Urinary bladder (tissue), 4 donors: Measurements from ENCODE around the gene BMP8B. TPM values are rescaled to one million over a fixed set of nuclear protein-coding genes. Genes with fewer than 3 reads are reported as not detected.

ENCODE experiments used
- DNase-seq: peaks from one replicate; pipeline ENCODE4 v3.0.0-alpha.2; 2015; ENCODE audit errors: extremely low spot score
- H3K27ac ChIP-seq: one replicate; pipeline ENCODE4 v1.5.1; 2013; ENCODE audit warnings: low read depth, mild to moderate bottlenecking, moderate library complexity
- H3K36me3 ChIP-seq: one replicate; pipeline ENCODE4 v1.6.1; 2013; ENCODE audit warnings: mild to moderate bottlenecking, moderate library complexity; ENCODE audit not compliant: insufficient read depth
- H3K4me1 ChIP-seq: one replicate; pipeline ENCODE4 v1.6.1; 2013; ENCODE audit warnings: mild to moderate bottlenecking, moderate library complexity; ENCODE audit not compliant: insufficient read depth
- H3K4me3 ChIP-seq: one replicate; pipeline ENCODE4 v1.5.1; 2013; ENCODE audit warnings: low read depth, low read length
- WGBS: extraction: QIAGEN DNeasy Blood & Tissue Kit; methylation state at CpG from one replicate; pipeline ENCODE4 v1.1.7; 2013; 5-methylcytosine and 5-hydroxymethylcytosine counted together
- polyA plus RNA-seq: library from polyadenylated mRNA; stranded (reverse); fragments of 200-250 nt; gene quantifications from one replicate; pipeline ENCODE4 v1.2.3, GENCODE V29; 2013
- total RNA-seq: library from RNA; depleted of rRNA; stranded (reverse); fragments of >200 nt; gene quantifications from one replicate; pipeline ENCODE4 v1.2.3, GENCODE V29; 2014
- donor health status: healthy with polysubstance abuse.
- donor health status: healthy.

BMP8B gene
- total and polyA plus RNA-seq, 2 donors = 1.5 to 1.6 TPM

DNA sequence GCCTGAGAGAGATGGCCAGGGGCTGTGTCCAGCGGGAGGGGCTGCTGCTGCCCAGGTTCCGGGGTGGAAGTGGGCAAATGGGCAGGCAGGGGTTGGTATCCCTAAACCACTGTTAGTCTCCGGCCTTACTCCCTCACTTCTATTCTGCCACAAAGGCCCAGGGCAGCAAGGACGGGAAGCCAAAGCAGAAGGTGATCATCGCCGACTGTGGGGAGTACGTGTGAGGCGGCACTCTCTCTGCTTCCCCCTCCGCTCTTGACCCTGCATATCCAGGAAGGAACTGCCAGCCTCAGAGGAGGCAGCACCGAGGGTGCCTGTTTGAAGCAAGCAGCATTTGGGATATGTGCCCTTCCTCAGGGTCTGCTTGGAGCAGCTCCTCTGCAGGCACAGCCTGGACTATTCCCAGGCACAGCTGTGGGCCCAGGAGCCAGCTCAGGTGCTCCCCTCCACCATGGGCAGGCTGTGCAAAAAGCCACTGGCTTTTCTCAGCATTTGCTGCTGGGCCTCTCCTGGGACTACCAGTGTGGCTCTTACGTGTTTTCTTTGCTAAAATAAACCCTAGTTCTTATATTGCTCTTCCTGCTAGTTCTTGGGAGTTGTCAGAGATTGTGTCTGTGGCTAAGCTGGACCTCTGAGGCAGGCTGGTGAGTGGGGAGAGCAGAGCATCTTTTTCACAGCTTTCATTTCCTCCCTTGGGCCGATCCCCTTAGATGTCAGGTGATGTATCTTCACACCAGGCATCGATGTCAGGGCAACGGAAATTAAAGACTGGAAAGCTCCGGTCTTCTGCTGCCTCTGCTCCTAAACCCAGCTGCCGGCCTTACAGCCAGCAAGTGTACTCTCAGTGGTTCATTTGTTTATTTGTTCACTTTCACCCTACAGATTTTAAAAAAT, 35.3 kb downstream of the BMP8B start:
- no peaks in the 10 kb centered on the region for H3K4me1 ChIP-seq
- H3K36me3 ChIP-seq = peaks cover 25% of the 10 kb centered on the region
- WGBS = 87% methylated on average over 16 of the region's 16 CpGs
- no peak for DNase-seq
- H3K4me3 ChIP-seq = no peak overlapping the region
- H3K27ac ChIP-seq = no peak overlapping the region

GRCh38 chr1:39752703-39753102, 36.0 kb downstream of the BMP8B start:
- H3K27ac ChIP-seq = no peak overlapping the region
- no peaks in the 10 kb centered on the region for H3K4me1 ChIP-seq
- H3K36me3 ChIP-seq = peaks cover 25% of the 10 kb centered on the region
- 91% methylated on average over 6 of the region's 6 CpGs for WGBS
- no peak overlapping the region for H3K4me3 ChIP-seq
- DNase-seq = no peak

DNA sequence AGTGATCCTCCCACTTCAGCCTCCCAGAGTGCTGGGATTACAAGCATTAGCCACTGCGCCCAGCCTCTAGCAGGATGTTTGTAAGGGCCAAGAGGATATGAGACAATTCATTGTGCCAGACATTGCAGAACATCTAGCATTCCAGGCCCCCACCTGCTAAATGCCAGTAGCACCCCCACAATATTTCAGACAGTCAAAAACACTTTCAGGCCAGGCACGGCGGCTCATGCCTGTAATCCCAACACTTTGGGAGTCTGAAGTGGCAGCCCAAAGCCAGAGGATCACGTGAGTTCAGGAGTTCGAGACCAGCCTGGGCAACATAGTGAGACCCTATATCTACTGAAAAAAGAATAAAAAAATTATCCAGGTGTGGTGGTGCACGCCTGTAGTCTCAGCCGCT, 37.1 kb downstream of the BMP8B start:
- 96% methylated on average over 7 of the region's 7 CpGs for WGBS
- no peak for DNase-seq
- Histone ChIP-seq H3K4me1 (no peaks in the 10 kb centered on the region), H3K27ac (no peak overlapping the region), H3K36me3 (peaks cover 25% of the 10 kb centered on the region), H3K4me3 (no peak overlapping the region)

GRCh38 chr1:39745016-39745670, 43.5 kb downstream of the BMP8B start:
- 95% methylated on average over 16 of the region's 16 CpGs for WGBS
- H3K4me3 ChIP-seq = no peak overlapping the region
- DNase-seq = no peak
- no peaks in the 10 kb centered on the region for H3K4me1 ChIP-seq
- no peak overlapping the region for H3K27ac ChIP-seq
- peaks cover 18% of the 10 kb centered on the region for H3K36me3 ChIP-seq

DNA sequence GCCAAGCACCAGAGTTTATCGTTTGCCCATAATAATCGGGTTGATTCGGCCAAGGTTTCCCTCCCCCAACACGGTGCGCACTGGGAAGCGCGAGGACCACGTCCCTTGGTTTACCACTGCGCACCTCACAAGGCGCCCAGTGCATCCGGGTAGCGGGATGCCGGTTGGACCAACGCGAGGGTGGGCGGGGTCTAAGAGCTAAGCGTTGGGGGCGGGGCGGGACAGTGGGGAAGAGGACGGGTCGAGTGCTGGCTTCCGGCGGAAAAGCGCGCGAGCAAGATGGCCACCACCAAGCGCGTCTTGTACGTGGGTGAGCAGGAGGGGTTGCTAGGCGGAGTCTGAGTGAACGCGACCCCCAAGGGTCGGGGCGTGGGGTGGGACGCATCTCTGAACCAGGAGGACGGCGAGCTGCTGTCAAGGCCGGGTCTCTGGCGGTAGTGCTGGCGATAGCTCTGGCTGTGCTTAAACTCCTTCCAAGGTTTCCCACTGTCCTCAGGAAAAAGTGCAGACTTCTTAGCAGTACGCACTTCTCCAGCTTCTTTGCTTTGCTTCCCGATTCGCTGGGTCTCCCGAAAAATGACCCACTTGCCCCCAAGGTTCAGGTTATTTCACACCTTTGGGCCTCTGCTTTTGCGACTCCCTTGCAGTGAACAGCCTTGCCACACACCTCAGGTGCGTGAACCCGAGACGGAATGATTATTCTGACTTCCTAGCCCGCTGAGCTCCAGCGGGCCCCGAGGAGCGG, 49.9 kb downstream of the BMP8B start, which contains the start of gene PPIE:
Gene PPIE (plus strand): TSS at position 261 of the 745 bp plus-strand sequence. CDS start 19 bp downstream, at position 280.
- no peaks in the 10 kb centered on the region for H3K36me3 ChIP-seq
- no peaks in the 10 kb centered on the region for H3K4me1 ChIP-seq
- under 1% methylated on average over 52 of the region's 52 CpGs for WGBS
- peak; percentile 84 for DNase-seq
- peak within 1 kb of the TSS; percentile 66 for H3K4me3 ChIP-seq
- peak within 1 kb of the TSS; percentile 60 for H3K27ac ChIP-seq

- no peaks in the 10 kb centered on the region for H3K4me1 ChIP-seq
- DNase-seq = no peak
- H3K27ac ChIP-seq = no peak overlapping the region
- 64% methylated on average over 9 of the region's 9 CpGs for WGBS
- H3K4me3 ChIP-seq = no peak overlapping the region
- no peaks in the 10 kb centered on the region for H3K36me3 ChIP-seq
Observed at GRCh38 chr1:39737546-39738169, 51.0 kb downstream of the BMP8B start.

DNA sequence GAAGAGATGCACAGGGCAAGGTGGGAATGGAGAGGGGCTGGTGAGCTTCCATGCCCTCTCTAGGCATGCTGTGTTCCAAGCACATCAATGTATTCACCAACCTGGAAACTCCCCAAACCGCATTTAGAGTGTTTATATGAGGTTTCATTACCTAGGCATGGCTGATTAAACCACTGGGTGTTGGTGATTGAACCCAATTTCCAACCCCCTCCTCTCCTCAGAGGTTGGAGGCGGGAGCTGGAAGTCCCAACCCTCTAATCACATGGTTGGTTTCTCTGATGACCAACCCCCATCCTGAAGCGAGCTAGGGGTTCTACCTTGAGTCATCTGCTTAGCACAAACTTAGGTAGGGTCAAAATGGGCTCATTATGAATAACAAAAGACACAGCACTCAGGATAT, 52.9 kb downstream of the BMP8B start:
- 71% methylated on average over 3 of the region's 3 CpGs for WGBS
- no peak overlapping the region for H3K27ac ChIP-seq
- no peak for DNase-seq

DNA sequence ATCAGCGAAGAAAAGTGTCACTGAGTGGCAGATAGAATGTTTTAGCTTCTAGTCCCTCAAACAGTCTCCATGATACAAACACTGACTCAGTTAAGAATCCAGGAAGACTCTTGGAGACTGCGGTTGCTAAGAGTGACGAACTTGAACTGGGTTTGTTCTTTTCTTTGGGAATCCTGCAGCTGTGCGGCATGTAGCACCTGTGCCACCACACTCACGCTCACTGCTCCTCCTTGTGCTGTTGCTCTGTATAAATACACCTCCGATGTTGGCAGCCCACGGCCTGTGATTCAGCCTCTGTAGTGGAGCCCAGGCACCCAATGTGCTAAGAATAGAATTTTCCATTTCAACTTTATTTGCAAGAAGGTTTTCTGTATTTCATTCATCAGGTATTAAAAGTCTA, 55.5 kb downstream of the BMP8B start:
- 59% methylated on average over 7 of the region's 7 CpGs for WGBS
- no peak for DNase-seq
- H3K27ac ChIP-seq = no peak overlapping the region
- H3K4me1 ChIP-seq = no peaks in the 10 kb centered on the region
- no peaks in the 10 kb centered on the region for H3K36me3 ChIP-seq
- no peak overlapping the region for H3K4me3 ChIP-seq

More for the DNA sequence above, 52.9 kb downstream of the BMP8B start:
- H3K36me3 ChIP-seq = no peaks in the 10 kb centered on the region
- H3K4me3 ChIP-seq = no peak overlapping the region
- no peaks in the 10 kb centered on the region for H3K4me1 ChIP-seq

GRCh38 chr1:39732730-39733129, 55.9 kb downstream of the BMP8B start:
- no peak overlapping the region for H3K4me3 ChIP-seq
- 59% methylated on average over 3 of the region's 3 CpGs for WGBS

GRCh38 chr1:39729842-39730241, 58.8 kb downstream of the BMP8B start:
- no peak for DNase-seq
- WGBS = 44% methylated on average over 4 of the region's 4 CpGs
- Histone ChIP-seq H3K4me1 (no peaks in the 10 kb centered on the region), H3K36me3 (no peaks in the 10 kb centered on the region), H3K27ac (no peak overlapping the region), H3K4me3 (no peak overlapping the region)

More at GRCh38 chr1:39732730-39733129, 55.9 kb downstream of the BMP8B start:
- Histone ChIP-seq H3K4me1 (no peaks in the 10 kb centered on the region), H3K27ac (no peak overlapping the region), H3K36me3 (no peaks in the 10 kb centered on the region)
- DNase-seq = no peak

DNA sequence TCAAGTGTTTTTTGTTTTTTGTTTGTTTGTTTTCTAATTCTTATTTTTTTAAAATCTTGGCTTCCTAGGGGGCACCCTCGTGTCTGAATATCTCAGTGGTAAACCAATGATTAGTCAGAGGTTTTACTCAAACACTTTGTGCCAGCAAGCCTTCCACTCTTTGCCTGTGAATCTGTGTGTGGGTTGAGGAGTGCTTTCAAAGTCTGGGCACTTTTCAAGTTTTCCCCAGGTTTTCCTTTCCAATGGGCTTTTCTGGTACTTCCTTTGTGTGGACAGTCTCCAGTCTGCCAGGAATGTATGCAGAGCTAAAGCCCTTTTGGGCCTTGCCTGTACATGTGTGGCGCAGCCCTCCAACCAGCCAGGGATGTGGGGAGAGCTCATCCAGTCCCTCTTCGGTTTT, 59.6 kb downstream of the BMP8B start:
- H3K36me3 ChIP-seq = no peaks in the 10 kb centered on the region
- DNase-seq = no peak
- no peak overlapping the region for H3K4me3 ChIP-seq
- no peak overlapping the region for H3K27ac ChIP-seq
- WGBS = 66% methylated on average over 3 of the region's 3 CpGs
- H3K4me1 ChIP-seq = no peaks in the 10 kb centered on the region

DNA sequence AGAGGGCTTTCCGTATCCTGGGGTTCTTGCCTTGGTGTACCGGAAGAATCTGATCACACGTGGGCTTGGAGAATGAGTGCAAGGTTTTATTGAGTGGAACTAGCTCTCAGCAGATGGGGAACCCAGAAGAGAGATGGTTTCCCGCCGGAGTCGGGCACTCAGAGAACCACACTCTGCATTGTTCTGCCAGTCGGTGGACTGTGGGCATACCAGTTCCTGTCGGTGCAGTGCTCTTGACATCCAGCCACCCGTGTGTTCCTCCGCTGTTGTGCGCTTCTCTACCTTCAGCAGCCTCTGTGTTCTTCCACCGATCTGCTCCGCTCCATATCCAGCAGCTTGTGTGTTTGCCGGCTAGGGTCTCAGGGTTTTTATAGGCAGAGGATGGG, 60.7 kb downstream of the BMP8B start:
- H3K4me3 ChIP-seq = no peak overlapping the region
- DNase-seq = no peak
- WGBS = 62% methylated on average over 14 of the region's 14 CpGs
- H3K4me1 ChIP-seq = no peaks in the 10 kb centered on the region
- H3K36me3 ChIP-seq = no peaks in the 10 kb centered on the region
- no peak overlapping the region for H3K27ac ChIP-seq

DNA sequence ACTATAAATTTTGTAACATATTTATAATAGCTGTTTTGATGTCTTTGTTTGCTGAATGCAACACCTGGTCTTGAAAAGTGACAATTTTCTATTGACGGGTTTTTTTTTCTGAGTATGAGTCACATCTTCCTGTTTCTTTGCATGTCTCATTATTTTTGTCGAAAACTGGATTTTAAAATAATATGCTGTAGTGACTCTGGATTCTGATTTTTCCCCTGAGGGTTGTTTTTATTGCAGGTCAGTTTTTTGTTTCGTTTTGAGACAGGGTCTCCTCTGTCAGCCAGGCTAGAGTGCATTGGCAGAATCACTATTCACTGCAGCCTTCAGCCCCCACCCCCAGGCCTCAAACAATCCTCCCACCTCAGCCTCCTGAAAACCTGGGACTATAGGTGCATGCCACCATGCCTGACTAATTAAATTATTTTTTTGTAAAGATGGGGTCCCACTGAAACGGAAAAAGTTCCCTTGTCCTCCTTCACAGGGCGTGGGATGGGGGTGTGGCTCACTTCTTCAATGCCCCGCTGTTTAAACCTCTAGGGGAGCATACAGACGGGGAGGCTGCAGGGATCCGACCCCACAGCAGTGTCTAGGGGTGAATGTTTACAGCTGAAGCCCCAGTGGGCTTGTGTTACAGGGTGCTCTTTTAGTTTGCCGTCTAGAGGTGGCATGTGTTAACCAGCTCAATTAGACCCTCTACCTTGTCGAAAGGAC, 61.3 kb downstream of the BMP8B start:
- DNase-seq = no peak
- Histone ChIP-seq H3K27ac (no peak overlapping the region), H3K36me3 (no peaks in the 10 kb centered on the region), H3K4me1 (no peaks in the 10 kb centered on the region), H3K4me3 (no peak overlapping the region)
- 44% methylated on average over 10 of the region's 10 CpGs for WGBS
